HEK293T (cell line): ENCODE measurements around the gene GK2.

ENCODE experiments used
- BHLHE40 ChIP-seq: fragments of 450-650 bp; IDR thresholded peaks from 2 replicates; pipeline ENCODE4 v1.6.1; 2016; ENCODE audit warnings: mild to moderate bottlenecking, moderate library complexity, borderline replicate concordance
- ELF4 ChIP-seq: fragments of 450-650 bp; IDR thresholded peaks from 2 replicates; pipeline ENCODE4 v1.6.1; 2017; ENCODE audit warnings: antibody characterized with exemption
- FOXA1 ChIP-seq: fragments of 450-650 bp; IDR thresholded peaks from 2 replicates; pipeline ENCODE4 v1.6.1; 2016; ENCODE audit warnings: mild to moderate bottlenecking
- FOXK2 ChIP-seq: fragments of 450-650 bp; IDR thresholded peaks from 2 replicates; pipeline ENCODE4 v1.6.1; 2016; ENCODE audit warnings: mild to moderate bottlenecking
- FOXM1 ChIP-seq: fragments of 450-650 bp; IDR thresholded peaks from 2 replicates; pipeline ENCODE4 v1.6.1; 2017; ENCODE audit warnings: mild to moderate bottlenecking, borderline replicate concordance
- HDGF ChIP-seq: fragments of 450-650 bp; IDR thresholded peaks from 2 replicates; pipeline ENCODE4 v1.6.1; 2017; ENCODE audit warnings: antibody characterized with exemption, borderline replicate concordance
- L3MBTL2 ChIP-seq: fragments of 450-650 bp; conservative IDR thresholded peaks from 2 replicates; pipeline ENCODE4 v1.6.1; 2016; ENCODE audit warnings: mild to moderate bottlenecking
- LEF1 ChIP-seq: fragments of 450-650 bp; IDR thresholded peaks from 2 replicates; pipeline ENCODE4 v1.6.1; 2017; ENCODE audit warnings: mild to moderate bottlenecking, borderline replicate concordance
- NFRKB ChIP-seq: fragments of 450-650 bp; IDR thresholded peaks from 2 replicates; pipeline ENCODE4 v1.6.1; 2016; ENCODE audit warnings: mild to moderate bottlenecking, moderate library complexity
- SP1 ChIP-seq: fragments of 450-650 bp; IDR thresholded peaks from 2 replicates; pipeline ENCODE4 v1.6.1; 2017
- SUZ12 ChIP-seq: fragments of 450-650 bp; IDR thresholded peaks from 2 replicates; pipeline ENCODE4 v1.6.1; 2016; ENCODE audit warnings: mild to moderate bottlenecking
- TARDBP ChIP-seq: fragments of 450-650 bp; IDR thresholded peaks from 2 replicates; pipeline ENCODE4 v1.6.1; 2016
- ZNF384 ChIP-seq: fragments of 450-650 bp; IDR thresholded peaks from 2 replicates; pipeline ENCODE4 v1.6.1; 2016
- TF ChIP-seq, protein P1 (sequence below): fragments of 450-650 bp; IDR thresholded peaks from 2 replicates; pipeline ENCODE4 v1.6.1; 2016

DNA sequence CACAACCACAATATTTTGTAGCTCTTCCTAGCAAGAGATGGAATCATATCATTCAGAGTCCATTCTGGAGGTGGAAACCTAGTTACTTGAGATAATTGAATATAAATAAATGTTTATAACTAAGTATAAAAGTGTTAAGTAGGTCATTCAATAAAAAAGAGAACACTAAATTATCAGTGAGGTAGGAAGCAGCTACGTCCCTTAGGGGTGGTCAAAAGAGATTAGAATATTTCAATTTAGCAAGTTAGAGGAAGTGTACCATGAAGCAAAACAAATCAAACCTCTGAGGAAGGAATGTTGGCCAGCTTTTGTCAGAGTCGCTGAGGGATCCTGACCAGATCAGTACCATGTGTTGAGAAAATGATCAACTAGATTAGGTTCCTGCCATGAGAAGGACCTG lies 38.0 kb downstream of the GK2 start:
- no peak for TF ChIP-seq FOXM1
- TF ChIP-seq FOXK2: no peak
- no peak for TF ChIP-seq NFRKB
- no peak for TF ChIP-seq L3MBTL2
- no peak for TF ChIP-seq SP1
- TF ChIP-seq BHLHE40: no peak
- TF ChIP-seq ZNF384: no peak
- no peak for TF ChIP-seq FOXA1
- no peak for TF ChIP-seq TARDBP
- no peak for TF ChIP-seq HDGF
- TF ChIP-seq LEF1: no peak
- TF ChIP-seq SUZ12: no peak
- TF ChIP-seq, protein P1, sequence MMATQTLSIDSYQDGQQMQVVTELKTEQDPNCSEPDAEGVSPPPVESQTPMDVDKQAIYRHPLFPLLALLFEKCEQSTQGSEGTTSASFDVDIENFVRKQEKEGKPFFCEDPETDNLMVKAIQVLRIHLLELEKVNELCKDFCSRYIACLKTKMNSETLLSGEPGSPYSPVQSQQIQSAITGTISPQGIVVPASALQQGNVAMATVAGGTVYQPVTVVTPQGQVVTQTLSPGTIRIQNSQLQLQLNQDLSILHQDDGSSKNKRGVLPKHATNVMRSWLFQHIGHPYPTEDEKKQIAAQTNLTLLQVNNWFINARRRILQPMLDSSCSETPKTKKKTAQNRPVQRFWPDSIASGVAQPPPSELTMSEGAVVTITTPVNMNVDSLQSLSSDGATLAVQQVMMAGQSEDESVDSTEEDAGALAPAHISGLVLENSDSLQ: no peak
- no peak for TF ChIP-seq ELF4
